AG04450 (cell line): ENCODE measurements around the gene RTKN. TPM values are rescaled to one million over a fixed set of nuclear protein-coding genes. Genes with fewer than 3 reads are reported as not detected.

ENCODE experiments used
- CTCF ChIA-PET: fragments of 300-600, 350-600 bp; formaldehyde crosslinking; extraction: SDS; loops from one replicate; lab custom pipeline; 2022; ENCODE audit warnings: antibody characterized with exemption, inconsistent platforms; lab: Charles Lee
- POLR2A ChIA-PET: fragments of 350-600 bp; formaldehyde crosslinking; extraction: SDS; loops from one replicate; lab custom pipeline; 2021; ENCODE audit warnings: antibody characterized with exemption, inconsistent platforms; lab: Yijun Ruan, JAX
- DNase-seq: peaks from one replicate; pipeline ENCODE4 v3.0.0-alpha.2; 2011; ENCODE audit warnings: low read depth, low spot score
- H3K27ac ChIP-seq: one replicate; pipeline ENCODE4 v1.5.1; 2012; ENCODE audit warnings: low read depth, low read length, control low read depth
- H3K27me3 ChIP-seq: one replicate; pipeline ENCODE4 v1.6.0; 2012; ENCODE audit warnings: low read length; ENCODE audit not compliant: control insufficient read depth, insufficient read depth
- H3K4me3 ChIP-seq: 2 replicates; pipeline ENCODE4 v1.5.1; 2011; ENCODE audit warnings: mild to moderate bottlenecking, low read depth, low read length, control low read depth
- H3K9me3 ChIP-seq: 2 replicates; pipeline ENCODE4 v1.5.1; 2012; ENCODE audit warnings: low read length; ENCODE audit not compliant: control insufficient read depth, insufficient read depth
- CTCF ChIP-seq: IDR thresholded peaks from 2 replicates; pipeline ENCODE4 v1.5.1; 2011; ENCODE audit warnings: low read depth, low read length, control low read depth, inconsistent platforms
- polyA plus RNA-seq: library from polyadenylated mRNA; depleted of rRNA; stranded (reverse); fragments of >200 nt; gene quantifications from 2 replicates; pipeline ENCODE4 v1.2.3, GENCODE V29; 2011

The RTKN gene
- polyA plus RNA-seq, 1 experiment = 12.7 TPM

DNA sequence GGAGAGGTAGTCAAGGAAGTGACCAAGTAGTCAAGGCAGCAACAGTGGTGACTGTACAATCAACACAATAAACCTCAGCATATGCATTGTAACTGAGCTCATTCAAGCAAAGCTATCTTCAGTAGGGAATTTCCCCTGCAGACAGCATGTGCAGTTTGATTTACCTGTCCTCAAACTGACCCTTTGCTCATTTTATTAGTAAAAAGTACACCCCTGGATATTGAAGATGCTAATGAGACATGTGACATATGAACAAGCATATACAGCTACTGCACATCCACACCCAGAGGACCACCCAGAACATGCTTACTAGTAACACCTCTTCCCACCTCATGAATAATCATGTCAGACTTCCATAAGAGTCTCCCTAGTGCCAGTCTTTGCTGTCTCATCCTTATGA is 35.7 kb downstream of the RTKN start:
- Histone ChIP-seq H3K27me3 (peaks cover 4% of the 10 kb centered on the region), H3K4me3 (no peak overlapping the region), H3K27ac (no peak overlapping the region), H3K9me3 (no peaks in the 10 kb centered on the region)
- no peak for TF ChIP-seq CTCF
- ChIA-PET POLR2A (no interaction called here), CTCF (no interaction called here)
- no peak for DNase-seq

DNA sequence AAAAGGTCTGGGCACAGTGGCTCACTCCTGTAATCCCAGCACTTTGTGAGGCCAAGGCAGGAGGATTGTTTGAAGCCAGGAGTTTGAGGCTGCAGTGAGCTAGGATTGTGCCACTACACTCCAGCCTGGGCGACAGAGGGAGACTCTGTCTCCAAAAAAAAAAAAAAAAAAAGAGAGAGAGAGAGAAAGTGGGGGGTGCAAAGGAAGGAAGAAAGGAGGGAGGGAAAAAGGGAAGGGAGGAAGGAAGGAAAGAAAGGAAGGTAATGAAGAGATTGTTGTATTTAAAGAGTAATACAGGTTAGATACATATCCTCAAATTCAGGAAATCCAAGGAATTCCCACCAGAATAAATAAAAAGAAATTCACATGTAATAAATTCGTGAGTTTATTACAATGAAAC is 39.8 kb downstream of the RTKN start:
- ChIA-PET POLR2A (no interaction called here), CTCF (interaction anchor here (0.9 to 3.4 kb wide), 3 partner anchors 10 to 152 kb away, joined by 3 to 28 read pairs (median 10); no protein-coding TSS in a partner anchor)
- Histone ChIP-seq H3K27ac (no peak overlapping the region), H3K9me3 (no peaks in the 10 kb centered on the region), H3K27me3 (peaks cover 4% of the 10 kb centered on the region), H3K4me3 (no peak overlapping the region)
- TF ChIP-seq CTCF = no peak
- DNase-seq = no peak

GRCh38 chr2:74399785-74400184 is 42.0 kb downstream of the RTKN start:
- no peak overlapping the region for H3K4me3 ChIP-seq
- peak; percentile 67 for TF ChIP-seq CTCF
- peaks cover 4% of the 10 kb centered on the region for H3K27me3 ChIP-seq
- H3K9me3 ChIP-seq = no peaks in the 10 kb centered on the region
- no peak for DNase-seq
- CTCF ChIA-PET = interaction anchor here (0.7 to 3.4 kb wide), 5 partner anchors 8 to 13 kb away, joined by 3 to 28 read pairs (median 4); no protein-coding TSS in a partner anchor
- H3K27ac ChIP-seq = no peak overlapping the region
- POLR2A ChIA-PET = no interaction called here

- TF ChIP-seq CTCF = no peak
- Histone ChIP-seq H3K9me3 (no peaks in the 10 kb centered on the region), H3K4me3 (no peak overlapping the region), H3K27ac (no peak overlapping the region), H3K27me3 (no peaks in the 10 kb centered on the region)
- no peak for DNase-seq
- CTCF ChIA-PET = no interaction called here
- POLR2A ChIA-PET = no interaction called here
Observed at GRCh38 chr2:74396149-74396548, 45.6 kb downstream of the RTKN start.

- no peaks in the 10 kb centered on the region for H3K9me3 ChIP-seq
- TF ChIP-seq CTCF = no peak
- no peaks in the 10 kb centered on the region for H3K27me3 ChIP-seq
- ChIA-PET CTCF (interaction anchor here (1.0 kb wide), 1 partner anchor 59 kb away, joined by 5 read pairs; no protein-coding TSS in a partner anchor), POLR2A (no interaction called here)
- DNase-seq = no peak
- H3K4me3 ChIP-seq = no peak overlapping the region
- no peak overlapping the region for H3K27ac ChIP-seq
Observed at GRCh38 chr2:74393525-74393924, 48.2 kb downstream of the RTKN start.
